NCI-H2171 (cell line): Measurements from ENCODE around the gene CCDC66.

Experiments
- DNase-seq: peaks from one replicate; lab custom pipeline; 2025; lab: John Stamatoyannopoulos, UW

The CCDC66 gene

GRCh38 chr3:56622381-56622780 is 65.4 kb downstream of the CCDC66 start:
- no peak for DNase-seq

- DNase-seq, result no peak
Observed at GRCh38 chr3:56624725-56625124, 67.8 kb downstream of the CCDC66 start.

- DNase-seq, result no peak
Observed at GRCh38 chr3:56629047-56629446, 72.1 kb downstream of the CCDC66 start.

GRCh38 chr3:56629451-56629850 is 72.5 kb downstream of the CCDC66 start:
- DNase-seq, result no peak

GRCh38 chr3:56630966-56631365 is 74.0 kb downstream of the CCDC66 start:
- no peak for DNase-seq

GRCh38 chr3:56633181-56633580 is 76.2 kb downstream of the CCDC66 start:
- no peak for DNase-seq

GRCh38 chr3:56633602-56634535 is 76.9 kb downstream of the CCDC66 start:
- no peak for DNase-seq

GRCh38 chr3:56645407-56645806 is 88.4 kb downstream of the CCDC66 start:
- DNase-seq, result no peak

- no peak for DNase-seq
Observed at GRCh38 chr3:56654460-56654859, 97.5 kb downstream of the CCDC66 start.

GRCh38 chr3:56655709-56656108 is 98.7 kb downstream of the CCDC66 start:
- no peak for DNase-seq

GRCh38 chr3:56664823-56665222 is 107.8 kb downstream of the CCDC66 start:
- no peak for DNase-seq

GRCh38 chr3:56667973-56668579 is 111.1 kb downstream of the CCDC66 start:
- no peak for DNase-seq
